ENCODE data around the gene FARS2.

DNA sequence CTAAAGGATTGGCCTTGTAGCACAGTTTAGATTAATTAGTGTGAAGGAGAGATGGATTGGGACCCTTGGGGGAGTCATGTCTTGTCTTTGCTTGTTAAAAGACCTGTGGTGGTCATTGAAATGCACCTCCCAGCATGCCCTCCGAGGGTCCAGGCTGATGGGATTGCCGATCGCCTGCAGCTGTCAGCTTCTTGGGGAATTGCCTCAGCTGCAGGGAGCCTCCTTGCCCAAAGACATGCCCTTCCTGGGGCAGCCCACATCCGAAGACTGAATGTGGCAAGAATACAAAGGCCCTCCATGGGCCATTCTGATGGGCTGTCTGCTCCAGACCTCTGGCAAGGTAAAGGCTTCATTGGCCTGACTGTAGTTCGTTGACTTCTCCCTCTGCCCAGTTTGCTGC, 150.7 kb downstream of the FARS2 start:
- TF ChIP-seq FOXP1 (IDR thresholded peaks at IDR 0.05) = no peak
- TF ChIP-seq FOXP1 (CRISPR knock-in tag; IDR thresholded peaks at IDR 0.05) = no peak
- TF ChIP-seq ARHGAP35 (CRISPR knock-in tag; IDR thresholded peaks at IDR 0.05; ENCODE audit: borderline replicate concordance) = no peak
- no peak for TF ChIP-seq JUN (CRISPR knock-in tag; IDR thresholded peaks at IDR 0.05)
- TF ChIP-seq ZFX (CRISPR knock-in tag; IDR thresholded peaks at IDR 0.05; ENCODE audit: low read depth) = no peak
- no peak for TF ChIP-seq CEBPB (IDR thresholded peaks at IDR 0.05; ENCODE audit: borderline replicate concordance, low read depth, low read length)
- no peak for TF ChIP-seq XRCC5 (optimal IDR thresholded peaks at IDR 0.05; ENCODE audit: low read length)
- no peak for TF ChIP-seq FOXM1 (CRISPR knock-in tag; IDR thresholded peaks at IDR 0.05)
- TF ChIP-seq, protein P1, sequence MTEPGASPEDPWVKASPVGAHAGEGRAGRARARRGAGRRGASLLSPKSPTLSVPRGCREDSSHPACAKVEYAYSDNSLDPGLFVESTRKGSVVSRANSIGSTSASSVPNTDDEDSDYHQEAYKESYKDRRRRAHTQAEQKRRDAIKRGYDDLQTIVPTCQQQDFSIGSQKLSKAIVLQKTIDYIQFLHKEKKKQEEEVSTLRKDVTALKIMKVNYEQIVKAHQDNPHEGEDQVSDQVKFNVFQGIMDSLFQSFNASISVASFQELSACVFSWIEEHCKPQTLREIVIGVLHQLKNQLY (CRISPR knock-in tag; IDR thresholded peaks at IDR 0.05) = no peak
- TF ChIP-seq, protein P2, sequence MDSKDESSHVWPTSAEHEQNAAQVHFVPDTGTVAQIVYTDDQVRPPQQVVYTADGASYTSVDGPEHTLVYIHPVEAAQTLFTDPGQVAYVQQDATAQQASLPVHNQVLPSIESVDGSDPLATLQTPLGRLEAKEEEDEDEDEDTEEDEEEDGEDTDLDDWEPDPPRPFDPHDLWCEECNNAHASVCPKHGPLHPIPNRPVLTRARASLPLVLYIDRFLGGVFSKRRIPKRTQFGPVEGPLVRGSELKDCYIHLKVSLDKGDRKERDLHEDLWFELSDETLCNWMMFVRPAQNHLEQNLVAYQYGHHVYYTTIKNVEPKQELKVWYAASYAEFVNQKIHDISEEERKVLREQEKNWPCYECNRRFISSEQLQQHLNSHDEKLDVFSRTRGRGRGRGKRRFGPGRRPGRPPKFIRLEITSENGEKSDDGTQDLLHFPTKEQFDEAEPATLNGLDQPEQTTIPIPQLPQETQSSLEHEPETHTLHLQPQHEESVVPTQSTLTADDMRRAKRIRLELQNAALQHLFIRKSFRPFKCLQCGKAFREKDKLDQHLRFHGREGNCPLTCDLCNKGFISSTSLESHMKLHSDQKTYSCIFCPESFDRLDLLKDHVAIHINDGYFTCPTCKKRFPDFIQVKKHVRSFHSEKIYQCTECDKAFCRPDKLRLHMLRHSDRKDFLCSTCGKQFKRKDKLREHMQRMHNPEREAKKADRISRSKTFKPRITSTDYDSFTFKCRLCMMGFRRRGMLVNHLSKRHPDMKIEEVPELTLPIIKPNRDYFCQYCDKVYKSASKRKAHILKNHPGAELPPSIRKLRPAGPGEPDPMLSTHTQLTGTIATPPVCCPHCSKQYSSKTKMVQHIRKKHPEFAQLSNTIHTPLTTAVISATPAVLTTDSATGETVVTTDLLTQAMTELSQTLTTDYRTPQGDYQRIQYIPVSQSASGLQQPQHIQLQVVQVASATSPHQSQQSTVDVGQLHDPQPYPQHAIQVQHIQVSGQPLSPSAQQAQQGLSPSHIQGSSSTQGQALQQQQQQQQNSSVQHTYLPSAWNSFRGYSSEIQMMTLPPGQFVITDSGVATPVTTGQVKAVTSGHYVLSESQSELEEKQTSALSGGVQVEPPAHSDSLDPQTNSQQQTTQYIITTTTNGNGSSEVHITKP (CRISPR knock-in tag; IDR thresholded peaks at IDR 0.05; ENCODE audit: low read depth) = no peak
- no peak for TF ChIP-seq ZSCAN9 (CRISPR knock-in tag; IDR thresholded peaks at IDR 0.05; ENCODE audit: borderline replicate concordance)
- no peak for TF ChIP-seq BRCA1 (CRISPR knock-in tag; IDR thresholded peaks at IDR 0.05)

Data from HepG2 (cell line).